ENCODE results near the gene AKT1.
"Not testable (repeated sequence)": the region's sequence is repeated elsewhere in the genome, so short reads cannot be mapped to it uniquely, and the experiment has no call there.

AKT1 gene

DNA sequence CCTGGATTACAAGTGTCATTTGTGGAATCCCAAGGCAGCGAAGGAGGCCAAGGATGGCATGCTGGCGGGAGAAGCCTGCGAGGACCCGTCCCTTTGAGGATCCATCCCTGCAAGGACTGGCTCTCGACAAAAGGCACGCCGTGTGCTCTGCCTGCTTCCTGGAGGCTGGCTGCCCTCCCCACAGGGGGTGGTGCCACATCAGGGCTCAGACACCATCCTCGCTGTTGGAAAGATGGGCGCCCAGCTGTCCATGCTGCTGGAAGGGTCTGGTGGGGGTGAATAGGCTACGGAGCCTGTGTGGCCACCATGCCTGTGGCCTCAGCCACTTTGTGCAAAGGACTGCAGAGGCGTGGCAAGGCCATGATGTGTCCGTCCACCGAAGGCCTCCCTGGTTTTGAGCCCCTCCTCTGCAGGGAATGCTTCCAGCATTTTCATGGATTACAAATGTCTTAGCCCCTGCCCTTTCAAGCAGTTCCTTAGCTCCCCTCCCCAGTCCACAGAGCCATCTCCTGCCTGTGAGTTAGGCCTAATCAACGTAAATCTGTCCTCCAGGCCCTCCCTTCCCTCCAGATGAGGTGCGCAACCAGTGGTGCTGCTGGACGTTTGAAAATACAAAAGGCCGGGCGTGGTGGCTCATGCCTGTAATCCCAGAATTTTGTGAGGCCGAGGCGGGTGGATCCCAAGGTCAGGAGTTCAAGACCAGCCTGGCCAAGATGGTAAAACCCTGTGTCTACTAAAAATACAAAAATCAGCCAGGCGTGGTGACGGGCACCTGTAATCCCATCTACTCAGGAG is 27.5 kb upstream of the AKT1 start:
- ATAC-seq (no peak), DNase-seq (no peak)
- no peak overlapping the region for H3K4me3 Mint-ChIP-seq
- no peak overlapping the region for H3K27ac Mint-ChIP-seq
- H3K9me3 Mint-ChIP-seq: peaks cover 8% of the 10 kb centered on the region
- no peaks in the 10 kb centered on the region for H3K36me3 Mint-ChIP-seq (ENCODE audit: low read depth)
- H3K27me3 Mint-ChIP-seq: peaks cover 25% of the 10 kb centered on the region
- H3K4me1 Mint-ChIP-seq: peaks cover 11% of the 10 kb centered on the region

DNA sequence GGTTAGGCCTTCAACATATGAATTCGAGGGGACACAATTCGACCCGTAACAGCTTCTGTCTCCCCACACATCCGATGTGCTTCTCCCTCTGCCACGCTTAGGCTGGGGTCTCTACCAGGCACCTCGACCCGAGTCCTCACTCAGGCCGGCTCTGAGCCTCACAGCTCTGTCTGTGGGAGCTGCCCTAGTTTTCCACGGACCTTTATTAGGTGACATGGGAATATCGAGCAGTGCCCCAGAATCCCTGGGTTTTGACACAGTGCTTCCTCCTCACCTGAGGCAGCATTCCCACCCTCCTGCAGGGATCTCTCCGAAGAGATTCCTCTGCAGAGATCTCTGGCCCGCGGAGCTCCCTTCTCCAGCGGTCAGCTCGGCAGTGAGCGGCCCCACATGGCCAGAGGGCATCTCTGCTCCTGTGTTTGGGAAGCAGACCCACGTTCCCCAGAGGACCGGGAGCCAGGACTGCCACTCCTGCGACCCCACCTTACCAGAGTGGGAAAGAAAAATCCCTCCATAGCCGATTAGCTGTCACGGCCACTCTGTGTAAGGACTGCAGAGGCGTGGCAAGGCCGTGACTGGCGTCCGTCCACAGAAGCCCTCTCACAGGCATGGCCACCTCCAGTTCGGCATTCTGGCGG is 26.5 kb upstream of the AKT1 start:
- H3K9me3 Mint-ChIP-seq: peaks cover 8% of the 10 kb centered on the region
- H3K4me3 Mint-ChIP-seq: no peak overlapping the region
- peaks cover 2% of the 10 kb centered on the region for H3K36me3 Mint-ChIP-seq (ENCODE audit: low read depth)
- peaks cover 11% of the 10 kb centered on the region for H3K4me1 Mint-ChIP-seq
- peaks cover 19% of the 10 kb centered on the region for H3K27me3 Mint-ChIP-seq
- DNase-seq (no peak), ATAC-seq (no peak)
- H3K27ac Mint-ChIP-seq: no peak overlapping the region

DNA sequence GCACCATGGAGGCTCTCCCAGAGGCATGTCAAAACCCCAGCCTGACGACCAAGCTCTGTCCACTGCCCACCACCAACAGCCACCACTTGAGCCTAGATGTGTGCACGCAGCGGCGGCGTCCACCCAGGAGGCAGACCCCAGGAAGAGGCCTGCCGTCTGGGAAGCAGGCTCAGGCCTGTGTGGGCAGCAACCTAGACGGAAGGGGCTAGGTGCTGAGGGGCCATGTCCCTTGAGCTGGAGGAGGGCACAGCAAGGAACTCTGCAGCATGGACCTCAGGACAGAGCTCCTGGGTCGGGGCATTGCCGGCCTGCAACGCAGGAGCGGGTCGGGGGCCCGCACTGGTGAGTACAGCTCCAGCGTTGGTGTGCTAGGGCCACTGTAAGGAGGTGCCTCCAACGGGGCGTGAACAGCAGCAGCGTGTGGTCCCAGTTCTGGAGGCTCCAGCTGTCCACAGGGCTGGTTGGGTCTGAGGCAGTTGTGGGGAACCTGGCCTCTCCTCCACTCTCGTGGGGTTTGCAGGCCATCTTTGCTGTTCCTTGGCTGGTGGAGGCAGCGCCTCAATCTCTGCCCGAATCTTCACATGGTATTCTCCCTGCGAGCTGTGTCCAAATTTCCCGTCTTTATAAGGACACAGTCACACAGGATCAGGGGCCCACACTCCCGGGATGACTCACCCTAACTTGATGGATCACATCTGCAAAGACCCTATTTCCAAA is 25.8 kb upstream of the AKT1 start:
- no peak overlapping the region for H3K27ac Mint-ChIP-seq
- peaks cover 2% of the 10 kb centered on the region for H3K36me3 Mint-ChIP-seq (ENCODE audit: low read depth)
- ATAC-seq (no peak), DNase-seq (no peak)
- peaks cover 13% of the 10 kb centered on the region for H3K4me1 Mint-ChIP-seq
- peaks cover 17% of the 10 kb centered on the region for H3K27me3 Mint-ChIP-seq
- H3K4me3 Mint-ChIP-seq: no peak overlapping the region
- peaks cover 8% of the 10 kb centered on the region for H3K9me3 Mint-ChIP-seq

GRCh38 chr14:104820669-104821228 is 25.2 kb upstream of the AKT1 start:
- ATAC-seq (no peak), DNase-seq (no peak)
- Mint-ChIP-seq H3K27ac (no peak overlapping the region), H3K9me3 (peaks cover 8% of the 10 kb centered on the region), H3K27me3 (peaks cover 15% of the 10 kb centered on the region), H3K4me3 (no peak overlapping the region), H3K36me3 (ENCODE audit: low read depth) (peaks cover 2% of the 10 kb centered on the region), H3K4me1 (peaks cover 15% of the 10 kb centered on the region)

- Mint-ChIP-seq H3K4me3 (no peak overlapping the region), H3K36me3 (ENCODE audit: low read depth) (peaks cover 2% of the 10 kb centered on the region), H3K27ac (no peak overlapping the region), H3K9me3 (peaks cover 2% of the 10 kb centered on the region), H3K27me3 (peaks cover 3% of the 10 kb centered on the region), H3K4me1 (peaks cover 16% of the 10 kb centered on the region)
- DNase-seq: no peak
- ATAC-seq: no peak
Measured at GRCh38 chr14:104819361-104819781, 23.8 kb upstream of the AKT1 start.

DNA sequence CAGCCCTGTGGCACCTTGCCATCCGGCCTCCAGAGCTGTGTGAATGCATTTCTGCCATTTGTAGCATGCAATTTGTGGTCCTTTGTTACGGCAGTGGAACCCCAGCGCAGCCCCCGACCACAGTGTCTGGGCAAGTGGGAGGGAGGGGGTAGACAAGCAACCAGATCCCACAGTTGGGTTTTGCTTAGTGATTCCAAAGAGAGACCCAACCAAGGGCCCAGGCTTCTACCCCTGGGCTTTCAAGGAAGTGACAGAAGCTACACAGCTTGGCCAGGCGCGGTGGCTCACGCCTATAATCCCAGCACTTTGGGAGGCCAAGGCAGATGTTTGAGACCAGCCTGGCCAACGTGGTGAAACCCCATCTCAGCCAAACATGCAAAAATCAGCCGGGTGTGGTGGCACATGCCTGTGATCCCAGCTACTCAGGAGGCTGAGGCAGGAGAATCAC is 23.2 kb upstream of the AKT1 start:
- Mint-ChIP-seq H3K4me3 (no peak overlapping the region), H3K36me3 (ENCODE audit: low read depth) (peaks cover 2% of the 10 kb centered on the region), H3K4me1 (peaks cover 21% of the 10 kb centered on the region), H3K27ac (no peak overlapping the region), H3K9me3 (no peaks in the 10 kb centered on the region), H3K27me3 (no peaks in the 10 kb centered on the region)
- no peak for DNase-seq
- no peak for ATAC-seq

- no peak overlapping the region for H3K27ac Mint-ChIP-seq
- peaks cover 2% of the 10 kb centered on the region for H3K36me3 Mint-ChIP-seq (ENCODE audit: low read depth)
- no peaks in the 10 kb centered on the region for H3K9me3 Mint-ChIP-seq
- peaks cover 24% of the 10 kb centered on the region for H3K4me1 Mint-ChIP-seq
- ATAC-seq: no peak
- no peak overlapping the region for H3K4me3 Mint-ChIP-seq
- no peaks in the 10 kb centered on the region for H3K27me3 Mint-ChIP-seq
- DNase-seq: no peak
Measured at GRCh38 chr14:104817930-104818713, 22.6 kb upstream of the AKT1 start.

GRCh38 chr14:104816616-104816884 is 21.0 kb upstream of the AKT1 start:
- Mint-ChIP-seq H3K4me3 (peak overlapping the region; percentile 89), H3K27ac (peak overlapping the region; percentile 93), H3K36me3 (ENCODE audit: low read depth) (peaks cover 2% of the 10 kb centered on the region), H3K4me1 (peaks cover 26% of the 10 kb centered on the region), H3K27me3 (no peaks in the 10 kb centered on the region), H3K9me3 (no peaks in the 10 kb centered on the region)
- ATAC-seq: no peak
- peak; percentile 21 for DNase-seq

DNA sequence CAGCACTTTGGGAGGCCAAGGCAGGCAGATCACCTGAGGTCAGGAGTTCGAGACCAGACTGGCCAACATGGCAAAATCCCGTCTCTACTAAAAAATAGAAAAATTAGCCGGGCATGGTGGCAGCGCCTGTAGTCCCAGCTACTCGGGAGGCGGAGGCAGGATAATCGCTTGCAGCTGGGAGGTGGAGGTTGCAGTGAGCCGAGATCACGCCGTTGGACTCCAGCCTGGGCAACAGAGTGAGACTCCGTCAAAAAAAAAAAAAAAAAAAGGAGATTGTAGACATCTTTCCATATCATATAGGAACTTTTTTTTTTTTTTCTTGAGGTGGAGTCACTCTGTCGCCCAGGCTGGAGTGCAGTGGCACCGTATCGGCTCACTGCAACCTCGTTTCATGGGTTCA is 19.2 kb upstream of the AKT1 start:
- not testable (repeated sequence) for H3K27me3 Mint-ChIP-seq; ATAC-seq; H3K36me3 Mint-ChIP-seq (ENCODE audit: low read depth); H3K9me3 Mint-ChIP-seq; DNase-seq
- Mint-ChIP-seq H3K27ac (peak overlapping the region; percentile 93), H3K4me1 (peaks cover 26% of the 10 kb centered on the region), H3K4me3 (peak overlapping the region; percentile 89)

DNA sequence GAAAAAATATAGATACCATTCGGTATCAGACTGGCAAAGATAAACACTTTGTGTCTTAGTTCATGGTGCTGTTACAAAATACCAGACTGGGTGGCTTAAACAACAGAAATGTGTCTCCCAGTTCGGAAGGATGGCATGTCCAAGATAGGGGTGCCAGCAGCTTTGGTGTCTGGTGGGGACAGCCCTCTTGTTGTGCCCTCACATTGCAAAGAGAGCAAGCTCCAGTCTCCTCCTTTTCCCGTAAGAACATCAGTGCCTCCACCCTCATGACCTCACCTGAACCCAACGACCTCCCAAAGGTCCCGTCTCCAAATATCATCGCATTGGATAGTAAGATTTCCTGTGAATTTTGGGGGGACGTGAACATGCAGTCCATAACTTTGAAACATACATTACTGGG is 17.7 kb upstream of the AKT1 start:
- no peak overlapping the region for H3K27ac Mint-ChIP-seq
- peaks cover 2% of the 10 kb centered on the region for H3K36me3 Mint-ChIP-seq (ENCODE audit: low read depth)
- no peak overlapping the region for H3K4me3 Mint-ChIP-seq
- DNase-seq (no peak), ATAC-seq (no peak)
- H3K4me1 Mint-ChIP-seq: peaks cover 26% of the 10 kb centered on the region
- no peaks in the 10 kb centered on the region for H3K27me3 Mint-ChIP-seq
- H3K9me3 Mint-ChIP-seq: no peaks in the 10 kb centered on the region

GRCh38 chr14:104810316-104810715 is 14.8 kb upstream of the AKT1 start:
- Mint-ChIP-seq H3K36me3 (ENCODE audit: low read depth) (no peaks in the 10 kb centered on the region), H3K4me3 (no peak overlapping the region), H3K27me3 (no peaks in the 10 kb centered on the region), H3K9me3 (no peaks in the 10 kb centered on the region), H3K4me1 (peaks cover 14% of the 10 kb centered on the region), H3K27ac (no peak overlapping the region)
- DNase-seq (no peak), ATAC-seq (no peak)

- DNase-seq (no peak), ATAC-seq (no peak)
- H3K9me3 Mint-ChIP-seq: no peaks in the 10 kb centered on the region
- H3K27me3 Mint-ChIP-seq: no peaks in the 10 kb centered on the region
- H3K4me3 Mint-ChIP-seq: no peak overlapping the region
- H3K27ac Mint-ChIP-seq: no peak overlapping the region
- H3K36me3 Mint-ChIP-seq (ENCODE audit: low read depth): no peaks in the 10 kb centered on the region
- H3K4me1 Mint-ChIP-seq: peaks cover 3% of the 10 kb centered on the region
Measured at GRCh38 chr14:104808456-104808855, 12.9 kb upstream of the AKT1 start.

DNA sequence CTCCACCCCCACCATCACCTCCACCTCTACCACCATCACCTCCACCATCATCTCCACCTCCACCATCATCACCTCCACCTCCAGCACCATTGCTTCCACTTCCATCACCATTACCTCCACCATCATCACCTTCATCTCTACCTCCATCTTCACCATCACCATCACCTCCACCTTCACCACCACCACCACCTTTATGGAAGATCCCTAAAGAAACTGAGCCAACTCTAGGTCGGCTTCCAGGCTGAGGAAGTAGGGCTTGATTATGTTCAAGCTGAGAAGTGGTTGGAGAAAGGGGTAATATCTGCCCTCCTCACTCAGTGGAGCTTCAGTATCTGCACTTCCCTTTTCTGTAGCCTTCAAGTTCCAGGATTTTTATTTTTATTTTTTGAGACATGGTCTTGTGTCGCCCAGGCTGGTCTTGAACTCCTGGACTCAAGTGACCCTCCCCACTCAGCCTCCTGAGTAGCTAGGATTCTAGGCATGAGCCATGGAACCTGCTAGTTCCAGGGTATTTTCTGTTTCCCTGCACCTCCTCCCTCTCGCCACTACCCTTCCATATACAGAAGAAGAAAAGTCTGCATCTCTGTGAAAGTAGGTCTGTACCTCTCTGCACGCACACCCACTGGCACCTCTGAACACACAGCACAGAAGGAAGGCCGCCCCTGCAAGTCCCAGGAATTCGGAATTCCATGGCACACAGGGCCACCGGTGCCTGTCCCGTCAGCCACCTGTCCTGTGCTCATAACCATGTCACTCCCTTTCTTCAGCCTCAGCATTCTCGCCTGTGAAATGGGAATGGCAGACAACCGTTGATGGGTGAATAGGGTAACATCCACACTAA is 11.3 kb upstream of the AKT1 start:
- Mint-ChIP-seq H3K4me3 (no peak overlapping the region), H3K27me3 (no peaks in the 10 kb centered on the region), H3K9me3 (no peaks in the 10 kb centered on the region), H3K4me1 (peaks cover 5% of the 10 kb centered on the region), H3K27ac (no peak overlapping the region), H3K36me3 (ENCODE audit: low read depth) (no peaks in the 10 kb centered on the region)
- ATAC-seq (no peak), DNase-seq (no peak)
